K562 (cell line): ENCODE measurements around the gene PRKAG2.

ENCODE experiments used
- CHD2 ChIP-seq: IDR thresholded peaks from 2 replicates; pipeline ENCODE4 v1.6.1; 2011; ENCODE audit warnings: low read depth, low read length
- GTF3C2 ChIP-seq: IDR thresholded peaks from 3 replicates; pipeline ENCODE4 v1.6.1; 2011; ENCODE audit warnings: borderline replicate concordance, mild to moderate bottlenecking, moderate library complexity; ENCODE audit not compliant: insufficient read length; ENCODE audit errors: extremely low read depth
- HCFC1 ChIP-seq: IDR thresholded peaks from 2 replicates; pipeline ENCODE4 v1.6.1; 2012; ENCODE audit warnings: low read depth, low read length, improper control_type of control experiment
- HDAC2 ChIP-seq: fragments of 450-650 bp; IDR thresholded peaks from 2 replicates; pipeline ENCODE4 v1.6.1; 2016; ENCODE audit warnings: mild to moderate bottlenecking
- HEY1 ChIP-seq: fragments of 250-450 bp; sonication (Bioruptor Pico); IDR thresholded peaks from 2 replicates; pipeline ENCODE4 v1.5.0; 2020; ENCODE audit warnings: mild to moderate bottlenecking, moderate library complexity, borderline replicate concordance
- HMG20A ChIP-seq: fragments of 450-650 bp; formaldehyde crosslinking; conservative IDR thresholded peaks from 2 replicates; pipeline ENCODE4 v1.4.0; 2020; ENCODE audit warnings: mild to moderate bottlenecking, mixed read lengths
- MYNN ChIP-seq, 2 experiments: sonication (generic); formaldehyde crosslinking in 1 of 2; IDR thresholded peaks; 2 replicates each; pipeline versions ENCODE4 v1.5.0 to v1.6.1; 2016 to 2020; ENCODE audit warnings: antibody characterized with exemption in 1 of 2, missing genetic modification reagents in 1 of 2
- SMARCE1 ChIP-seq: fragments of 450-650 bp; IDR thresholded peaks from 2 replicates; pipeline ENCODE4 v1.7.1; 2016; ENCODE audit warnings: mild to moderate bottlenecking
- TEAD2 ChIP-seq: fragments of 450-650 bp; IDR thresholded peaks from 2 replicates; pipeline ENCODE4 v1.6.1; 2016; ENCODE audit warnings: missing genetic modification characterization, control low read depth, missing compliant biosample characterization
- ZNF583 ChIP-seq: fragments of 250-450 bp; sonication (Bioruptor Pico); IDR thresholded peaks from 2 replicates; pipeline ENCODE4 v1.4.0; 2020
- ZNF639 ChIP-seq, 2 experiments: fragments of 200-800 bp in 1 of 2; sonication (Bioruptor generic) in 1 of 2; sonication (generic) in 1 of 2; formaldehyde crosslinking in 1 of 2; IDR thresholded peaks in 1 of 2; conservative IDR thresholded peaks in 1 of 2; 2 replicates each; pipeline versions ENCODE4 v1.5.0 to v1.6.1; 2016 to 2020; ENCODE audit warnings: missing compliant biosample characterization in 1 of 2, missing genetic modification characterization in 1 of 2, missing genetic modification reagents in 1 of 2

- TF ChIP-seq HMG20A (CRISPR knock-in tag): no peak
- TF ChIP-seq HDAC2: no peak
- TF ChIP-seq TEAD2 (tag): no peak
- no peak for TF ChIP-seq HCFC1
- no peak for TF ChIP-seq HEY1
- no peak for TF ChIP-seq ZNF639 (CRISPR knock-in tag; conservative IDR thresholded peaks at IDR 0.05 in 1 of 2, IDR thresholded peaks at IDR 0.05 in 1 of 2)
- no peak for TF ChIP-seq CHD2
- no peak for TF ChIP-seq GTF3C2
- no peak for TF ChIP-seq ZNF583 (CRISPR knock-in tag)
- TF ChIP-seq MYNN (IDR thresholded peaks at IDR 0.05): no peak
- TF ChIP-seq MYNN (CRISPR knock-in tag; IDR thresholded peaks at IDR 0.05): no peak
- TF ChIP-seq SMARCE1: no peak
Measured at GRCh38 chr7:151732834-151733592, 143.9 kb downstream of the PRKAG2 start.
